ENCODE measurements around the gene PSEN2. TPM values are rescaled to one million over a fixed set of nuclear protein-coding genes. Genes with fewer than 3 reads are reported as not detected.

Gene PSEN2
- total RNA-seq (22.9 and 41.8 TPM in 2 replicates), polyA plus RNA-seq (19.5 and 22.1 TPM in 2 replicates), polyA minus RNA-seq (ENCODE audit: low replicate concordance) (33.5 and 50.6 TPM in 2 replicates)
- 17.5 and 19.8 TPM in 2 replicates for polyA plus RNA-seq (2012)

DNA sequence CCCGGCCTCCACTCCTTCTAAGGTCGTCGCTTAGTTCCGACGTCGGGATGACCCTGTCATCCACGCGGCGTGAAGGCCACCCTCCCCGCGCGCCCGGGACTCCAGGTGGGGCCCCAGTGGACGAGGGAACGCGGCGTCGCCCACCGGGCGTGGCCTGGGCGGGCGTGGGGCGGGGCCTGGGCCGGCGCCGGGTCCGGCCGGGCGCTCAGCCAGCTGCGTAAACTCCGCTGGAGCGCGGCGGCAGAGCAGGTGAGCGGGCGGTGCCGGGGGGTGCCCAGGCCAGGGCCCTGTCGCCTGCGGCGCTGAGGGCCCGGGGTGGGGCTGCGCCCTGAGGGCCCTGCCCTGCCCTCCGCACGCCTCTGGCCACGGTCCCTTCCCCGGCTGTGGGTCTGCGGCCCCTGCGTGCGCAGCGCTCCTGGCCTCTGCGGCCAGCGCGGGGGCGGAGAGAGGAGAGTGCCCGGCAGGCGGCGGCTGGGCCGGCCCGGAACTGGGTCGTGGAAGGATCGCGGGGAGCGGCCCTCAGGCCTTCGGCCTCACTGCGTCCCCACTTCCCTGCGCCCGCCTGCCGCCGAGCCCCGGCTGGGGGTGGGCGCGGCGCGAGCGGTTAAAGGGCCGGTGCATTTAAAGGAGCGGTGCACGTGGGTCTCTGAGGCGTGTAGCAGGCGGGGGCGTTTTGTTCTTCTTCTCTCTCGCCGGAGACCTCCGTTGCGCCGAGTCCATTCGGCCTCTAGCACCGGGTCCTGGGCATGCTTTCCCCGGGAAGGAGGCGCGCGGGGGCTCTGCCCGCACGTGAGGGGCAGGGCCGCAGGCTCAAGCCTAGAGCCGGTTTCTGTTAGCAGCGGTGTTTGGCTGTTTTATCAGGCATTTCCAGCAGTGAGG lies at the start of gene PSEN2:
PSEN2 (plus strand) TSS at position 216 of the 879 bp plus-strand sequence. CDS start 11,292 bp downstream, outside the sequence.
- DNase-seq (ENCODE audit: low read depth in 2 of 2): peak; percentile 27 to 54
- H3K36me3 ChIP-seq (ENCODE audit: control insufficient read depth, insufficient read depth, low read length): no peaks in the 10 kb centered on the region
- peak within 1 kb of the TSS; percentile 53 to 84 (median 70) for H3K4me3 ChIP-seq (replicated peaks in 1 of 4; ENCODE audit: control extremely low read depth in 1 of 4, insufficient read depth in 1 of 4, low read depth in 3 of 4, low read length in 4 of 4)
- peak within 1 kb of the TSS; percentile 94 for H3K4me2 ChIP-seq (ENCODE audit: extremely low read depth, insufficient read depth, low read length)
- TF ChIP-seq EZH2 (IDR thresholded peaks at IDR 0.05; ENCODE audit: low read length, missing control alignments): no peak
- TF ChIP-seq, protein P1, sequence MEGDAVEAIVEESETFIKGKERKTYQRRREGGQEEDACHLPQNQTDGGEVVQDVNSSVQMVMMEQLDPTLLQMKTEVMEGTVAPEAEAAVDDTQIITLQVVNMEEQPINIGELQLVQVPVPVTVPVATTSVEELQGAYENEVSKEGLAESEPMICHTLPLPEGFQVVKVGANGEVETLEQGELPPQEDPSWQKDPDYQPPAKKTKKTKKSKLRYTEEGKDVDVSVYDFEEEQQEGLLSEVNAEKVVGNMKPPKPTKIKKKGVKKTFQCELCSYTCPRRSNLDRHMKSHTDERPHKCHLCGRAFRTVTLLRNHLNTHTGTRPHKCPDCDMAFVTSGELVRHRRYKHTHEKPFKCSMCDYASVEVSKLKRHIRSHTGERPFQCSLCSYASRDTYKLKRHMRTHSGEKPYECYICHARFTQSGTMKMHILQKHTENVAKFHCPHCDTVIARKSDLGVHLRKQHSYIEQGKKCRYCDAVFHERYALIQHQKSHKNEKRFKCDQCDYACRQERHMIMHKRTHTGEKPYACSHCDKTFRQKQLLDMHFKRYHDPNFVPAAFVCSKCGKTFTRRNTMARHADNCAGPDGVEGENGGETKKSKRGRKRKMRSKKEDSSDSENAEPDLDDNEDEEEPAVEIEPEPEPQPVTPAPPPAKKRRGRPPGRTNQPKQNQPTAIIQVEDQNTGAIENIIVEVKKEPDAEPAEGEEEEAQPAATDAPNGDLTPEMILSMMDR (conservative IDR thresholded peaks at IDR 0.05 in 1 of 2, IDR thresholded peaks at IDR 0.05 in 1 of 2; ENCODE audit: low read depth in 1 of 2, low read length in 2 of 2): peak in 1 of 2 donors; percentile 8
- peak within 1 kb of the TSS; percentile 74 for H3K9ac ChIP-seq (ENCODE audit: insufficient read depth, low read length)
- no peaks in the 10 kb centered on the region for H4K20me1 ChIP-seq (ENCODE audit: control insufficient read depth, extremely low read depth, insufficient read depth, low read length)
- peak within 1 kb of the TSS; percentile 57 for H3K27ac ChIP-seq (ENCODE audit: insufficient read depth, low read length)
- no peaks in the 10 kb centered on the region for H3K27me3 ChIP-seq (ENCODE audit: control insufficient read depth, insufficient read depth, low read length)
- no peaks in the 10 kb centered on the region for H3K9me3 ChIP-seq (ENCODE audit: control insufficient read depth, insufficient read depth, low read depth, low read length)
- H3K4me1 ChIP-seq (ENCODE audit: control insufficient read depth, extremely low read depth, insufficient read depth, low read length): peaks cover 6% of the 10 kb centered on the region
- peaks cover 5% of the 10 kb centered on the region for H3K79me2 ChIP-seq (ENCODE audit: control insufficient read depth, insufficient read depth, low read length)
- H2AFZ ChIP-seq (ENCODE audit: low read length): peak within 1 kb of the TSS; percentile 83

- Histone ChIP-seq H2AFZ (ENCODE audit: low read length) (no peak overlapping the region), H3K4me3 (replicated peaks in 1 of 4; ENCODE audit: control extremely low read depth in 1 of 4, insufficient read depth in 1 of 4, low read depth in 3 of 4, low read length in 4 of 4) (no peak overlapping the region), H4K20me1 (ENCODE audit: control insufficient read depth, extremely low read depth, insufficient read depth, low read length) (no peaks in the 10 kb centered on the region), H3K4me1 (ENCODE audit: control insufficient read depth, extremely low read depth, insufficient read depth, low read length) (peaks cover 15% of the 10 kb centered on the region), H3K27me3 (ENCODE audit: control insufficient read depth, insufficient read depth, low read length) (no peaks in the 10 kb centered on the region), H3K79me2 (ENCODE audit: control insufficient read depth, insufficient read depth, low read length) (no peaks in the 10 kb centered on the region), H3K9me3 (ENCODE audit: control insufficient read depth, insufficient read depth, low read depth, low read length) (no peaks in the 10 kb centered on the region), H3K9ac (ENCODE audit: insufficient read depth, low read length) (peak overlapping the region; percentile 54), H3K4me2 (ENCODE audit: extremely low read depth, insufficient read depth, low read length) (peak overlapping the region; percentile 34), H3K36me3 (ENCODE audit: control insufficient read depth, insufficient read depth, low read length) (no peaks in the 10 kb centered on the region), H3K27ac (ENCODE audit: insufficient read depth, low read length) (peak overlapping the region; percentile 90)
- DNase-seq (ENCODE audit: low read depth in 2 of 2): peak; percentile 96 to 100
- TF ChIP-seq, protein P1 (conservative IDR thresholded peaks at IDR 0.05 in 1 of 2, IDR thresholded peaks at IDR 0.05 in 1 of 2; ENCODE audit: low read depth in 1 of 2, low read length in 2 of 2): no peak
- no peak for TF ChIP-seq EZH2 (IDR thresholded peaks at IDR 0.05; ENCODE audit: low read length, missing control alignments)
Measured at GRCh38 chr1:226820941-226821718, 49.3 kb upstream of the PSEN2 start.

DNA sequence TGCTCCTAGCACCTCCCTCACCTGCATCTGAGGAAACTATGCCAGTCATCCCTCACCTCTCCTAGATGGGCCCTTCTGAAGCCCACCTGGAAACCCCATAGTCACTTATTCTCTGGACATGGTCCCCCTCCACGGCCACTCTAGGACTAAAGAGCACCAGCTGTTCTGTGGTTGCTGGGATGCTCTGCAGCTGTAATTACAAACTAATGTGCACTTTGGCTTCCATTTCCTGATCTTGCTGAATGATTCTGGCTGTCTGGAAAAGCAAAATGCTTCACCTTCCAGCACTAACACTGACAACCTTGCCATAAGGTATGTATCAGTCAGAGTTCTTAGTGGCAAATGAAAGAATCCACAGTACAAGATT lies 48.7 kb upstream of the PSEN2 start:
- DNase-seq (ENCODE audit: low read depth in 2 of 2): peak; percentile 56 to 78
- Histone ChIP-seq H3K4me3 (replicated peaks in 1 of 4; ENCODE audit: control extremely low read depth in 1 of 4, insufficient read depth in 1 of 4, low read depth in 3 of 4, low read length in 4 of 4) (no peak overlapping the region), H2AFZ (ENCODE audit: low read length) (no peak overlapping the region), H3K27ac (ENCODE audit: insufficient read depth, low read length) (peak overlapping the region; percentile 90), H3K9me3 (ENCODE audit: control insufficient read depth, insufficient read depth, low read depth, low read length) (no peaks in the 10 kb centered on the region), H3K36me3 (ENCODE audit: control insufficient read depth, insufficient read depth, low read length) (no peaks in the 10 kb centered on the region), H3K9ac (ENCODE audit: insufficient read depth, low read length) (peak overlapping the region; percentile 54), H3K79me2 (ENCODE audit: control insufficient read depth, insufficient read depth, low read length) (no peaks in the 10 kb centered on the region), H3K4me2 (ENCODE audit: extremely low read depth, insufficient read depth, low read length) (peak overlapping the region; percentile 34), H4K20me1 (ENCODE audit: control insufficient read depth, extremely low read depth, insufficient read depth, low read length) (no peaks in the 10 kb centered on the region), H3K4me1 (ENCODE audit: control insufficient read depth, extremely low read depth, insufficient read depth, low read length) (peaks cover 15% of the 10 kb centered on the region), H3K27me3 (ENCODE audit: control insufficient read depth, insufficient read depth, low read length) (no peaks in the 10 kb centered on the region)
- TF ChIP-seq, protein P1 (conservative IDR thresholded peaks at IDR 0.05 in 1 of 2, IDR thresholded peaks at IDR 0.05 in 1 of 2; ENCODE audit: low read depth in 1 of 2, low read length in 2 of 2): no peak
- TF ChIP-seq EZH2 (IDR thresholded peaks at IDR 0.05; ENCODE audit: low read length, missing control alignments): no peak
